Measurements from ENCODE around the gene ARHGEF3.

Gene ARHGEF3

DNA sequence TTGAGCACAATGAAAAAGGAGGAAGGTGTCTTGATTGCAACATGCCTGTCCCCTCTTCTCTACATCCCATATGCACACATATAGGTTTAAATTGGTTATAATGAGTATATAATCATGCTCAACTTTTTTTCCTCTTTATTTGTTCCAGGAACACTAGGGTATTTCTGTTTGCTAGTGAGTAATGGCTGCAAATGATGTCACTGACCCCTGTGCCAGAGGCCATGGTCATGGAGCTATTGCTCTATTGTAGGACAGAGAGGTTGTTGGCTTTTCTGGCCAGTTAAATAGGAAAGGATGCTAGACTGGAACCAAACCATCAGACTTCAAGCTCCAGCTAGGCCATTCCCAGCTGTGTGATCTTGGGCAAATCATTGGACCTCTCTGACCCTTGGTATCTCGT, 9.6 kb downstream of the ARHGEF3 start:
- no peak overlapping the region for H3K27ac ChIP-seq (ENCODE audit: low read depth, low read length, severe bottlenecking)
- no peak overlapping the region for H3K4me3 ChIP-seq (ENCODE audit: extremely low read depth, insufficient read depth, low read length, poor library complexity, severe bottlenecking)
- no peaks in the 10 kb centered on the region for H3K9me3 ChIP-seq (ENCODE audit: control insufficient read depth, low read length)
- H3K4me1 ChIP-seq (ENCODE audit: control insufficient read depth, insufficient read depth, low read length, poor library complexity, severe bottlenecking), result peaks cover 7% of the 10 kb centered on the region
- no CpG with 5 or more reads among the region's 1 CpG for WGBS, 2 experiments (ENCODE audit: insufficient coverage in 2 of 2)
- H3K36me3 ChIP-seq (ENCODE audit: control insufficient read depth, insufficient read depth, low read length), result no peaks in the 10 kb centered on the region

DNA sequence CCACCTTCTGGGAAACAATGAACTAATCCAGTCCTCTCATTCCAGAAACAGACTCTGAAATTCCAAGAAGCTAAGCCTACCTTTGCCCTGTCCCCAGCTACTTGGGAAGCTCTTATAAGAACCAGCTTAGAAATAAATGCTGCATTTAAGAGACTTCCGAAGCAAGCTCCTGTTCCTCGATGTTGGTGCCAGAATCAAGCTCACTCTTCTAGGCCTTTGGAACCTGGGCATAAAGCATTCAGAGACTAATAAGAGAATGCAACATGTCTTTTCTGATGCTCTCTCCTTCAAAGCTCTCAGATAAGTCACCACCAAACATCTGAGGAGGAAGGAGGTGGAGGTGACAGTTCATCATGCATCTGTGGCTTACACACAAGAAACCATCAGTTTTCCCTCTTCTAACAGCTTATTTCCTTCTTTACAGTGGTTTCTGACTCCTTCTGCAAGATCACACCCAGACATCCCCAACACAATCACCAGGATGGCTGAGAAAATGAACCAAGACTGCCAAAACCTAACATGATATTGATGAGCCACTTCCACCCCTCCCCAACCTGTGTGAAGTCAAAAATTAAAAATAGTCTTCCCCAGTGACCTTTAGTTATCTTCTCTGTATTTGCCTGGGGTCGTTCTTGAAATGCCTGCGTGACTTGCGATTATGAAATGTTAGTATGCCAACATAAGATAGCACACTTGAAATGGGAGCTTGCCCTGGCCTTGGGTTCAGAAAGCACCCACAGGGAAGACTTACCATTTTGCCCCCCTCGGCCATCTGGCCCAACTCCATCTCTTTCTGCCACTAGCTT, 11.5 kb downstream of the ARHGEF3 start:
- H3K4me1 ChIP-seq (ENCODE audit: control insufficient read depth, insufficient read depth, low read length, poor library complexity, severe bottlenecking), result peaks cover 3% of the 10 kb centered on the region
- H3K36me3 ChIP-seq (ENCODE audit: control insufficient read depth, insufficient read depth, low read length), result peaks cover 7% of the 10 kb centered on the region
- H3K9me3 ChIP-seq (ENCODE audit: control insufficient read depth, low read length), result no peaks in the 10 kb centered on the region
- H3K4me3 ChIP-seq (ENCODE audit: extremely low read depth, insufficient read depth, low read length, poor library complexity, severe bottlenecking), result no peak overlapping the region
- no peak overlapping the region for H3K27ac ChIP-seq (ENCODE audit: low read depth, low read length, severe bottlenecking)
- WGBS, 2 experiments (ENCODE audit: insufficient coverage in 2 of 2), result 93 to 94% methylated on average over 5 to 6 of the region's 6 CpGs

DNA sequence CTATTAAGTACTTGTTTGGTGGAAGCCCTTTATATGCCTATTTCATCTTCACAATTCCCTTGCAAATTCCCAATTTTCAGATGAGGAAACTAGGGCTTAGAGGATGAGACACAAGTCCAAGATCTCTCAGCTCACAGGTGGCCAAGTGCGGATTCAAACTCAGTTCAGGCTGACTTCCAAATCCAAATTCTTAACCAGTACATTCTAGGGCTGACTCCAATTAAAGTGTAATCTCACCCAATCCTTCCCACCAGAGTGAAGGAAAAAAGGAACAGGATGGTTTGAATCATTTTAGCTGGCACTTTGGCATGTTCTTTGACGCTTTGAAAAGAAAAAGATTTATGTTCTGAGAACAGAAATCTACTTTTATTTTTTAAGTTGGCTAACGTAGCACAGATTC, 12.7 kb downstream of the ARHGEF3 start:
- Histone ChIP-seq H3K9me3 (ENCODE audit: control insufficient read depth, low read length) (no peaks in the 10 kb centered on the region), H3K36me3 (ENCODE audit: control insufficient read depth, insufficient read depth, low read length) (peaks cover 16% of the 10 kb centered on the region), H3K27ac (ENCODE audit: low read depth, low read length, severe bottlenecking) (no peak overlapping the region), H3K4me1 (ENCODE audit: control insufficient read depth, insufficient read depth, low read length, poor library complexity, severe bottlenecking) (peaks cover 12% of the 10 kb centered on the region), H3K4me3 (ENCODE audit: extremely low read depth, insufficient read depth, low read length, poor library complexity, severe bottlenecking) (no peak overlapping the region)
- WGBS, 2 experiments (ENCODE audit: insufficient coverage in 2 of 2), result 33% methylated on average over 1 of the region's 3 CpGs; no CpG with 5 or more reads in 1 of the 2 experiments

DNA sequence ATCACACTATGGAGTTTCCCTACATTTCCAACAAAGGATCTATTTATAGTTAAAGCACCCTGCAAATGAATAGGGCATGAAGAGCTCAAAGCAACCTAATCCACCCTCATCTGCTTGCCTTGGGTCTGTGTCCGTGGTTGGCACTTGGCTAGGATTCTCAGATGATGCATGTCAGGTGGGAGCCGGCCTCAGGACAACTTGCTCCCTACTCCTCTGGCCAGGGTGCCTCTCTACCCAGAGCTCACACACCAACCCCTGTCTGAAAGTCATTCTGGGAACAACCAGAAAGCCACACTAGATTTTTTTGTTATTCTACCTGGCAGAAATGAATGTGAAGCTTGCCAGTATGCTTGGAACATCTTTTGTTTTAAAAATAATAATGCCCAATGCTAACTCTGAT, 13.2 kb downstream of the ARHGEF3 start:
- H3K4me3 ChIP-seq (ENCODE audit: extremely low read depth, insufficient read depth, low read length, poor library complexity, severe bottlenecking), result no peak overlapping the region
- WGBS, 2 experiments (ENCODE audit: insufficient coverage in 2 of 2), result 100% methylated on average over 1 of the region's 2 CpGs
- peaks cover 16% of the 10 kb centered on the region for H3K36me3 ChIP-seq (ENCODE audit: control insufficient read depth, insufficient read depth, low read length)
- peaks cover 17% of the 10 kb centered on the region for H3K4me1 ChIP-seq (ENCODE audit: control insufficient read depth, insufficient read depth, low read length, poor library complexity, severe bottlenecking)
- no peaks in the 10 kb centered on the region for H3K9me3 ChIP-seq (ENCODE audit: control insufficient read depth, low read length)
- no peak overlapping the region for H3K27ac ChIP-seq (ENCODE audit: low read depth, low read length, severe bottlenecking)

DNA sequence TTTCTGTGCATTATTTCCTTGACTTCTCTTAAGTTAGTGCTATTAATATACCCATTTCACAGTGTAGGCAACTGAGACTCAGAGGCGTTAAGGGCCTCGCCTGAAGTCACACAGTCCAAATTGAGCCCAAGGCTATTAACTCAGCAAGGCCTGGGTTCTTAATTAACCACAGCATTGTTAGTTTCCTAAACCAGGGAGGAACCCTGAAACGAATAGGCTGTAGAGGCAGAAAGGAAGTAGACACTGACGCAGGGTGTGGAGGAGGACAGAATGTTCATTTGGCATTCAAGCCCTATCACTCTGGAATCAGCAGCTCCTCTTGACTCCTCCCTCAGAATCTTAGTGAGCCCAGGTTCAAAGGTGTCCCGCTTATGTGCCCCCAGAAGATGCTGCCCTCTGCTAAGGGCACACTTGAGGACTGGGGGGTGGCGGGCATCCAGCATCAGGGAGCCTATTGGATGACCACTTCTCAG, 13.9 kb downstream of the ARHGEF3 start:
- no peak overlapping the region for H3K4me3 ChIP-seq (ENCODE audit: extremely low read depth, insufficient read depth, low read length, poor library complexity, severe bottlenecking)
- H3K36me3 ChIP-seq (ENCODE audit: control insufficient read depth, insufficient read depth, low read length), result peaks cover 16% of the 10 kb centered on the region
- H3K27ac ChIP-seq (ENCODE audit: low read depth, low read length, severe bottlenecking), result no peak overlapping the region
- H3K9me3 ChIP-seq (ENCODE audit: control insufficient read depth, low read length), result no peaks in the 10 kb centered on the region
- WGBS, 2 experiments (ENCODE audit: insufficient coverage in 2 of 2), result 100% methylated on average over 1 to 5 of the region's 6 CpGs
- peaks cover 24% of the 10 kb centered on the region for H3K4me1 ChIP-seq (ENCODE audit: control insufficient read depth, insufficient read depth, low read length, poor library complexity, severe bottlenecking)

DNA sequence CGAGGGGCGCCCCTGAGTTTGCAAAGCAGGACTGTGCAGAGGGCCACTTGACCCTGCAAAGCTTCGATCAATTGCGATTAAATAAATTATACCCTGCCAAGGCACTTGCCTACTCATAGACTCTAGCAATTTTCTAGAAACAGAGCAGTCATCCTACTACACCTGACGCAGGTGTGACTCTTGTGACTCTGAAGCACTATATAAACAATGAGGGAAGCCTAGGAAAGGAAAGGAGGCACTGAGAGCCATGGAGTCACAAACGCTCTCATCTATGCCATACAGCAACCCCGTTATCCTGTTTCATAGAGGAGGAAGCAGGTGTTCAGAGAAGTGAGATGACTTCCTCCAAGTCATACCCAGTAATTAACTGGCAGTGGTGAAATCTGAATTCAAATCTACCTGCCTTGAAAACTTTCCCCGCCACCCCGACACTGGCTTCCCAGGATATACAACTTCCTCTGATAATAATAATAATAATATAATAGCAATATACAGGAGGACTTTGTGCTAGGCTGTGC, 14.4 kb downstream of the ARHGEF3 start:
- H3K9me3 ChIP-seq (ENCODE audit: control insufficient read depth, low read length), result no peaks in the 10 kb centered on the region
- 92 to 100% methylated on average over 3 to 5 of the region's 9 CpGs for WGBS, 2 experiments (ENCODE audit: insufficient coverage in 2 of 2)
- H3K27ac ChIP-seq (ENCODE audit: low read depth, low read length, severe bottlenecking), result no peak overlapping the region
- H3K36me3 ChIP-seq (ENCODE audit: control insufficient read depth, insufficient read depth, low read length), result peaks cover 16% of the 10 kb centered on the region
- H3K4me3 ChIP-seq (ENCODE audit: extremely low read depth, insufficient read depth, low read length, poor library complexity, severe bottlenecking), result no peak overlapping the region
- peaks cover 30% of the 10 kb centered on the region for H3K4me1 ChIP-seq (ENCODE audit: control insufficient read depth, insufficient read depth, low read length, poor library complexity, severe bottlenecking)

DNA sequence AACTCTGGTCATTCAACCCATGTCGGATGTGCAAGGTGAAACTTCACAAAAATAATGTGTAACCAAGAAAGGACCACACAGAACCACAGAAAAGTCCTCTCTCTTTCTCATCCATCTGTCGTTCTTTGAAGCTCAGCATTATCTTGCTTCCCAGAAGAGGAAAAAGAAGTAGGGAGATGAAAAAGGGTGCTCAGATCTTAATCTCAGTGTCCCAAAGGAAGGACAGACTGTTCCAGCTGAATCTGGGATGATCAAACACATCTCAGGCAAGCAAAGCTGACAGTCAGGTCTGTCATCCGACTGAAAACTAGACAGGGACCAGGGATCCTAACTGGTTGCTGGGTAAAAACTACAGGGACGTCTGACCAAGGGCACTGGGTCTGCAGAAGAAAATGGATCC, 16.2 kb downstream of the ARHGEF3 start:
- peaks cover 36% of the 10 kb centered on the region for H3K4me1 ChIP-seq (ENCODE audit: control insufficient read depth, insufficient read depth, low read length, poor library complexity, severe bottlenecking)
- H3K36me3 ChIP-seq (ENCODE audit: control insufficient read depth, insufficient read depth, low read length), result peaks cover 16% of the 10 kb centered on the region
- no peak overlapping the region for H3K4me3 ChIP-seq (ENCODE audit: extremely low read depth, insufficient read depth, low read length, poor library complexity, severe bottlenecking)
- 93 to 96% methylated on average over 2 of the region's 4 CpGs for WGBS, 2 experiments (ENCODE audit: insufficient coverage in 2 of 2)
- H3K27ac ChIP-seq (ENCODE audit: low read depth, low read length, severe bottlenecking), result no peak overlapping the region
- H3K9me3 ChIP-seq (ENCODE audit: control insufficient read depth, low read length), result no peaks in the 10 kb centered on the region

DNA sequence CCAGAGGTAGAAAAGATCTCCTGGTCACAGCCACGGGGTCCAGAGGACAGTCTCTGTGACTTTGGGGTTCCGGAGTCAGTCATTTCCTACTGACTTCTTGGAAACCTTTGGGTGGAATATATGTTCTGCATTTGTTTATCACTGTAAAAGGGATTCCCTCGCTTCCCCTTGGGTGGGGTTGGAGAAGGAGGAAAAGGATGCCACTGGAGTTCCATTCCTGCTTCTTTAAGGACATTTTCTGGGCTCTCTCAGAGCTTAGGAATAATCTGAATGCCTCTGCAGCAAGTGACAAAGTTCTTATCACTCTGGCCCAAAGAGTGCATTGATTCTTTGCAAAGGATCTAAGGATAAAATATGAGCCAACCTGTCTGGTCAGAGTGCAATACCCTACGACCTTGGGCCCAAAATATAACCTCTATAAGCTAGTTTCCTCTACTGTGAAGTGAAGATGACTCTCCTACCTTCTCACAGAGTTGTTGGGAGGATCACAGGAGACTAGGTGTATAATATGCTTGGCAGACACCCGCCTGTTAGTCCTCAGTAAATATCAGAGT, 17.2 kb downstream of the ARHGEF3 start:
- Histone ChIP-seq H3K27ac (ENCODE audit: low read depth, low read length, severe bottlenecking) (no peak overlapping the region), H3K9me3 (ENCODE audit: control insufficient read depth, low read length) (no peaks in the 10 kb centered on the region), H3K36me3 (ENCODE audit: control insufficient read depth, insufficient read depth, low read length) (peaks cover 16% of the 10 kb centered on the region), H3K4me3 (ENCODE audit: extremely low read depth, insufficient read depth, low read length, poor library complexity, severe bottlenecking) (no peak overlapping the region), H3K4me1 (ENCODE audit: control insufficient read depth, insufficient read depth, low read length, poor library complexity, severe bottlenecking) (peaks cover 33% of the 10 kb centered on the region)
- WGBS, 2 experiments (ENCODE audit: insufficient coverage in 2 of 2), result 93 to 100% methylated on average over 3 of the region's 5 CpGs

DNA sequence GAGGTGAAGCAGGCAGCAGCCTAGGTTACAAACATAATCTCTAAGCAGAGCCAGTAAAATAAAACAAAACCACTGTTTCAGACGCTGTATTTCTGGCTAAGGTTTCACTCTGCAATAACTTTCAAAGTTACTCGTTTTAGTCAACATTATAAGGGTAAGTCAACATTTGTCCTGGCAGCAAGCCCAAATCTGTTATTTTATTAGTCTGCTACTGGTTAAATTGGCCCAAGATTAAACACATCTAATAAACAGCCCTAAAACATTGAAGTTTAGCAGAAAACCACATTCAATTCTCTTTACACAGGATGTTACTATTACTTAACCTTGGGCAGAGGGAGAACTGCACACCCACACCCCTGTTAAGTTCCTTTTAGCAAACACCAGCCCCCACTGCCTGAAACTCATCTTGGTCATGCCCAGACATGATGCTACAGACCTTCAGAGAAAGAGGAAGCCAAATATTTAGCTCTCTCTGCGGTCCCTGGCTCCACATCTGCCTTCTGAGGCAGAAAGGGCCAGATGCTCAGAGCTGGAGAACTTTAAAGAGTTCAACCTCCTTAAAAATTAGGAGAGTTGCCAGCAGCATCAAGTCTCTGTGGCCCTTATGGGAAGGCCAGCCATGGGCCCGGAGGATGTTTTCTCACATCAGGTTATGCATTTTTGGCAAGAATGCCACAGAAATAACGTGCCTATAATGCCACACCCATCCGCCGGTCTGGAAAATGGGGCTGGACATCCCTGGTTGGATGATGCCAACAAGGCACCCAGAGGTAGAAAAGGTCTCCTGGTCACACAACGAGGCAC, 17.9 kb downstream of the ARHGEF3 start:
- Histone ChIP-seq H3K9me3 (ENCODE audit: control insufficient read depth, low read length) (no peaks in the 10 kb centered on the region), H3K4me3 (ENCODE audit: extremely low read depth, insufficient read depth, low read length, poor library complexity, severe bottlenecking) (no peak overlapping the region), H3K27ac (ENCODE audit: low read depth, low read length, severe bottlenecking) (peak overlapping the region; percentile 38), H3K36me3 (ENCODE audit: control insufficient read depth, insufficient read depth, low read length) (peaks cover 16% of the 10 kb centered on the region), H3K4me1 (ENCODE audit: control insufficient read depth, insufficient read depth, low read length, poor library complexity, severe bottlenecking) (peaks cover 33% of the 10 kb centered on the region)
- WGBS, 2 experiments (ENCODE audit: insufficient coverage in 2 of 2), result 90 to 97% methylated on average over 8 of the region's 8 CpGs

DNA sequence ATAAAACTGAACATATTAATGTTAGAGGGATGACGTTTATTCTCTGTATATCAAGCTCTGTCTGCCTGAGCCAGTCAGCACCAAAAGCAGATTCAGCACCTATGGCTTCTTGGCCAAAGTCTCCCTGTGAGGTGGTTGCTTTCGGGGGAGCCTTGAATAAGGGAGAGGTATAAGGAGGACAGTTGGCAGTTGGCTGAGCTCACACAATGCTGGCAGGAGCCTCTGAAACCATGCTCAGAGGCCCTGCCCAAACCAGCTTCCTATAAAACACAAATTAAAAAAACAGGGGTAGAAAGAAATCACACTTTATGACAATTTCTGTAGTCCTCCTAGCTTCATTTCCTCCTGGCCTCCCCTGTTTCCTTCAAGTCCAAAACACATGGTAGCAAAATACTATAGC, 18.8 kb downstream of the ARHGEF3 start:
- H3K27ac ChIP-seq (ENCODE audit: low read depth, low read length, severe bottlenecking), result peak overlapping the region; percentile 52

More for the DNA sequence above, 18.8 kb downstream of the ARHGEF3 start:
- H3K4me1 ChIP-seq (ENCODE audit: control insufficient read depth, insufficient read depth, low read length, poor library complexity, severe bottlenecking), result peaks cover 33% of the 10 kb centered on the region
- H3K36me3 ChIP-seq (ENCODE audit: control insufficient read depth, insufficient read depth, low read length), result peaks cover 16% of the 10 kb centered on the region
- no peaks in the 10 kb centered on the region for H3K9me3 ChIP-seq (ENCODE audit: control insufficient read depth, low read length)
- 100% methylated on average over 1 of the region's 2 CpGs; no CpG with 5 or more reads in 1 of the 2 experiments for WGBS, 2 experiments (ENCODE audit: insufficient coverage in 2 of 2)
- no peak overlapping the region for H3K4me3 ChIP-seq (ENCODE audit: extremely low read depth, insufficient read depth, low read length, poor library complexity, severe bottlenecking)

All from mesodermal cell (in vitro differentiated cells).